OCI-LY3 (cell line): ENCODE results near the gene CLDN16.

Experiments used
- CTCF ChIP-seq: fragments of 200-600, 300-600 bp; sonication (generic); IDR thresholded peaks from 2 replicates; pipeline ENCODE4 v1.5.1; 2014; ENCODE audit warnings: antibody characterized with exemption, low read length, low read depth
- EZH2phosphoT487 ChIP-seq: fragments of 200-600 bp; shearing (Covaris generic); IDR thresholded peaks from 2 replicates; pipeline ENCODE4 v1.6.1; 2018; ENCODE audit warnings: antibody characterized with exemption, mixed run types, low read depth

GRCh38 chr3:190444006-190444405, 56.0 kb downstream of the CLDN16 start:
- TF ChIP-seq CTCF (no peak), EZH2phosphoT487 (no peak)
